HG03196 (cell line): ENCODE results near the gene SMO.
A peak's percentile ranks its signal among the peaks of the same experiment; 100 is the strongest.
"Not testable (repeated sequence)": the region's sequence is repeated elsewhere in the genome, so short reads cannot be mapped to it uniquely, and the experiment has no call there.

Source experiments
- ATAC-seq: cut with Tn5 transposase; IDR thresholded peaks from one replicate; pipeline ENCODE4 v1.9.1; 2021; ENCODE audit not compliant: unreplicated experiment

The SMO gene

DNA sequence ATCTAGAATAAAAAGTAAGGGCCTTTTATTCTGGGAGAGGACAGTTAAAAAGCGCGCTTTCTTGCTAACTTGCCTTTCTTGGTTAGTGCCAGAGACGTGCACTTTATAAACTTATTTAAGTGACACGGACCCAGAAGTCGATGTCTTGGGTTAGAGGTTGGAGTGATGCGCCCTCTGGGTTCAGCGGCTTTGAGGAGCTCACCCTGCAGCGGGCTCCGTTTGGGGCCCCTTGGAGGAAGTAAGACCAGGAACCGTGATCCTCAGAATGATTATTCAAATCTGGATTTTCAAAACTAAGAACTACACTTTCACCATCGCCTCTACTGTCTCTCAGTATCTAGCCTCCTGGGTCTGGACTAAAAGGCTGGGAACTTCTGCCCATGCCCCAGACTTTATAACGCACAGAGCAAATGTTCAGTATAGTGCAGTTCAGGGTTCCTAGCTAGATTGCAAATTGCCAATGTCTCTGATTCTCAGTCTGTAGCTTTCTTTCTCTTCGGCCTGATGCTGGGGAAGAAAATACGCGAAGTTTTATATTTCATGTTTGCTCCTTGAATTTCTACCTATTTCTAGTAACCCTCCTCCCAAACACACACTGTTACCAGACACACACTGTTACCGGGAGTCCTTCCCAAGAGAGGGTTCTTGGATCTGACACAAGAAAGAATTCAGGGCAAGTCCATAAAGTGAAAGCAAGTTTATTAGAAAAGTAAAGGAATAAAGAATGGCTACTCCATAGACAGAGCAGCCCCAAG lies 18.6 kb upstream of the SMO start:
- peak; percentile 46 for ATAC-seq

DNA sequence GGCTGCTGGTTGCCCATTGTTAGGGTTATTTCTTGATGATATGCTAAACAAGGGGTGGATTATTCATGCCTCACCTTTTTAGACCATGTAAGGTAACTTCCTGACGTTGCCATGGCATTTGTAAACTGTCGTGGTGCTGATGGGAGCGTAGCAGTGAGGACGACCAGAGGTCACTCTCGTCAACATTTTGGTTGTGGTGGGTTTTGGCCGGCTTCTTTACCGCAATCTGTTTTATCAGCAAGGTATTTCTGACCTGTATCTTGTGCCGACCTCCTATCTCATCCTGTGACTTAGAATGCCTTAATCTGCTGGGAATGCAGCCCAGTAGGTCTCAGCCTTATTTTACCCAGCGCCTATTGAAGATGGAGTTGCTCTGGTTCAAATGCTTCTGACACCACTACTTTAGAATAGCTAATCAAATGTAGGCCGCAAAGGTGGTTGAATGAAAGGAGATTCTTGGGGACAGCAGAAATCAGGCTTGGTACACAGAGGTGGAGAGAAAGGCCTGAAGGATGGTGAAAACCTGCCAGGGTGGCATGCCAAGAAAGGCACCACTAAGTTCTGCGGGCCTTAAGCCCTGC lies 17.9 kb upstream of the SMO start:
- no peak for ATAC-seq

DNA sequence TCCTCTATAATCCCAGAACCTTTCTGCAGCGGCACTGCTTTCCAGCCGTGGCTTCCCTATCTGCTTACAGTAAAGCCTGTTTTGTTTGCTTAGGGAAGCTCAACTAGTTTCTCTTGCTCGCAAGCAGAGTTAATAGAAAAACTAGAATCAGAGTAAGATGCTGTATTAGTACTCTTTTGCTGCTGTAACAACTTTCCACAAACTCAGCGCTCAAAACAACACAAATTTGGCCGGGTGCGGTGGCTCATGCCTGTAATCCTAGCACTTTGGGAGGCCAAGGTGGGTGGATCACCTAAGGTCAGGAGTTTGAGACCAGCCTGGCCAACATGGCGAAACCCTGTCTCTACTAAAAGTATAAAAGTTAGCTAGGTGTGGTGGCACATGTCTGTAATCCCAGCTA lies 14.6 kb upstream of the SMO start:
- ATAC-seq, result not testable (repeated sequence)

GRCh38 chr7:129176916-129177710 lies 11.3 kb upstream of the SMO start:
- no peak for ATAC-seq

DNA sequence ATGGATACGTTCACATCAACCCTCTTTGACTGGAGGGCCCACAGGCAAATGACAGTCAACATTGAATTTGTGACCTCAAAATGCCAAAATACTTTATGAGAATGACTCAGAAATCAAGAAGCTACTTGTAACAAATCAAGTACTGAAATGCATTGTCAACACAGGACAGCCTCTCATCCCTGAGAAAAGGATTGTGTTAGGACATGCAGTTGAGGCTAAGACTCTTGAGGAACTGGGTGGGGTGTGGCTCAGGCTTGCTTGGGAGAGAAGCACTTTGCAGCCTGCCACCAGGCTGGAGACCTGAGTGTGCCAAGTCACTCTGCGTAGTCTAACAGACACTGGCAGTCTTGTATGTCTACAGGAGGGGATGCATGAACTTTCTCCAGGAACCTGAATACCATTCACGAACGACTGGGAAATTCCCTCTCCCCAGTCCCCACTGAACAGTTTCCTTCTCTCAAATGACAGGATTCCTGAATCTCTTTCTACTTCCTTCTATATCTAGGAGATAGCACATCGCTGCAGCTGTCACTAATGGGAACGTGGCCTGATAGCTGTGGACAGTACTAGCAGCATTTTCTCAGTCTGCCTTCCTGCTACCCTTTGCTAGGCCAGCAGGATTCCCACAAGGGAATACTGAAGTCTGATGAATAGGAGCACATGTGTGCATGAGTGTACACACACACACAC lies 3.3 kb upstream of the SMO start:
- no peak for ATAC-seq

DNA sequence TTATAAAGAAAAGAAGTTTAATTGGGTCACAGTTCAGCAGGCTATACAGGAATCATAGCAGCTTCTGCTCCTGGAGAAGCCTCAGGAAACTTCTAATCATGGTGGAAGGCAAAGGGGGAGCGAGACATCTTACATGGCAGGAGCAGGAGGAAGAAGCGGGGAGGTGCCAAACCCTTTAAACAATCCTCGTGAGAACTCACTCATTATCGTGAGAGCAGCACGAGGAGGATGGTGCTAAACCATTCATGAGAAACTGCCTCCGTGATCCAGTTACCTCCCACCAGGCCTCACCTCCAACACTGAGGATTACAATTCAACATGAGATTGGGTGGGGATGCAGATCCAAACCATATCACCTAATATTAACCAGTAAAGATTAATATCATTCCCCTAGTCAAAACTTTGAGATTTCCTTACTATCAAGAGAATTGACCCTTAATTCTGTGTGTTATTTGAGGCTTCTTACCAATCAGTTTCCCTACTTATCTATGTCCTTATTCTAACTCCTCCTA lies 1.6 kb upstream of the SMO start:
- ATAC-seq, result no peak

GRCh38 chr7:129187681-129188371 lies 607 bp upstream of the SMO start:
- no peak for ATAC-seq

GRCh38 chr7:129188892-129189660 lies 643 bp downstream of the SMO start:
- no peak for ATAC-seq

- no peak for ATAC-seq
Observed at GRCh38 chr7:129189661-129190310, 1.4 kb downstream of the SMO start.

GRCh38 chr7:129191272-129191671 lies 2.8 kb downstream of the SMO start:
- no peak for ATAC-seq

- no peak for ATAC-seq
Observed at GRCh38 chr7:129193892-129194291, 5.5 kb downstream of the SMO start.

DNA sequence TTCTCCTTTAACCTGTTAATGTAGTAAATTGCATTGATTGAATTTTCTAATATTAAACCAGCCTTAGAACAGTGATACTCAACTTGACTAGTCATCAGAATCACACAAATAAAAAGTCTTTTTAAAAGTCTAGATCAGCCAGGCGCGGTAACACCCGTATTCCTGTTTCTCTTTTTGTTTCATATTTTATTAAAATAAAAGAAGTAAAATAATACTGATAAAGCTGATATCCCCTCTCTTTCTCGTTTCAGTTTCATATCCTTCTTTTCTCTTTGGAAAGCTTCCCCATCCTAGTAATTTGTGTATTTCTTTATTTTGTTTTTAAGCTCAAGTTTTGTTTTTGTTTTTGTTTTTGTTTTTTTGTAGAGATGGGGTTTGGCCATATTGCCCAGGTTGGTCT lies 9.3 kb downstream of the SMO start:
- no peak for ATAC-seq

GRCh38 chr7:129199406-129199805 lies 11.0 kb downstream of the SMO start:
- no peak for ATAC-seq

GRCh38 chr7:129202058-129202777 lies 13.8 kb downstream of the SMO start:
- ATAC-seq, result no peak

DNA sequence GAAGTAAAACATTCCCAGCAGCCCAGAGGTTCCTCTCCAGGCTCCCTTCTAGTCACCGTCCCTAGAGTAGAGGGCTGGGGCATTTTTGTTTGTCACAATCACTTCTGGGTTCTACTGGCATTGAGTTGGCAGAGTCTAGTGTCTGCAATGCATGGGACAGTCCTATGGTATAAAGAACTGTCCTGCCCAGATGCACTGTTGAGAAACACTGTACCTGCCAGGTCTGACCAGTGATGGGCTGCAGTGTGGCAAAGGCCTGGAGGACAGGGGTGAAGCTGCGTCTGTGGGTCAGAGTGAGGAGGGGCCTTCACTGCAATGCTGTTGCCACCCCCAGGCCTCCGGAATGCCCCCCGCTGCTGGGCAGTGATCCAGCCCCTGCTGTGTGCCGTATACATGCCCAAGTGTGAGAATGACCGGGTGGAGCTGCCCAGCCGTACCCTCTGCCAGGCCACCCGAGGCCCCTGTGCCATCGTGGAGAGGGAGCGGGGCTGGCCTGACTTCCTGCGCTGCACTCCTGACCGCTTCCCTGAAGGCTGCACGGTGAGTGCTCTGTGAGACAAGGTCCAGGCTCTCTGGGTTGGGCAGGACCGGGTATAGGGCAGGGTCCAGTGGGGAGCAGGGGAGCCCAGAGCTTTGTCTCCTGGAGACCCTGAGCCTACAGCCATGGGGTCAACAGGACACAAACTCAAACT lies 14.8 kb downstream of the SMO start:
- no peak for ATAC-seq

- ATAC-seq, result no peak
Observed at GRCh38 chr7:129205126-129205818, 16.8 kb downstream of the SMO start.

- no peak for ATAC-seq
Observed at GRCh38 chr7:129205987-129206785, 17.8 kb downstream of the SMO start.
